GM12878 (cell line): ENCODE measurements around the gene FJX1. TPM values are rescaled to one million over a fixed set of nuclear protein-coding genes. Genes with fewer than 3 reads are reported as not detected.

Source experiments
- ATAC-seq: fragments of 200-7000 bp; cut with Tn5 transposase; 3 replicates; pipeline ENCODE4 v1.9.1; 2020; ENCODE audit warnings: mild to moderate bottlenecking, moderate library complexity
- BruUV-seq: library from RNA; stranded (reverse); fragments of 400-500 nt; replicated peaks from 2 replicates; lab custom pipeline; 2021; lab: Mats Ljungman, UMichigan
- CTCF ChIA-PET: fragments of 300-600 bp; sonication (Branson Sonifier 250); formaldehyde crosslinking; extraction: SDS; loops from one replicate; lab custom pipeline; 2021; ENCODE audit warnings: inconsistent platforms; lab: Yijun Ruan, JAX
- POLR2A ChIA-PET: fragments of 350-600 bp; formaldehyde crosslinking; extraction: SDS; loops from one replicate; lab custom pipeline; 2021; ENCODE audit warnings: inconsistent platforms; lab: Charles Lee
- RAD21 ChIA-PET: fragments of 300-600 bp; sonication (Branson Sonifier 250); formaldehyde crosslinking; loops from one replicate; lab custom pipeline; 2023; ENCODE audit warnings: antibody characterized with exemption; ENCODE audit not compliant: unreplicated experiment; lab: Charles Lee
- SMC1A ChIA-PET: fragments of 300-600 bp; sonication (Branson Sonifier 250); formaldehyde crosslinking; loops from one replicate; lab custom pipeline; 2023; ENCODE audit not compliant: unreplicated experiment, uncharacterized antibody; lab: Charles Lee
- DNase-seq: peaks from one replicate; pipeline ENCODE4 v3.0.0-alpha.2; 2011; ENCODE audit warnings: low read depth, low spot score
- FAIRE-seq: peaks from 3 replicates; lab custom pipeline; 2011; peaks lifted over from hg19 to GRCh38; lab: Jason Lieb, UNC
- H2AFZ ChIP-seq: 2 replicates; pipeline ENCODE4 v1.6.0; 2011; ENCODE audit warnings: low read depth, low read length, control low read depth; ENCODE audit not compliant: control insufficient read depth
- H3K27ac ChIP-seq: 2 replicates; pipeline ENCODE4 v1.5.1; 2011; ENCODE audit warnings: control low read depth; ENCODE audit not compliant: control insufficient read depth, insufficient read depth
- H3K27me3 ChIP-seq, 2 experiments: replicated peaks in 1 of 2; 2 replicates each; pipeline versions ENCODE4 v1.6.0 to v1.6.1; 2011; ENCODE audit warnings: low read length in 1 of 2; ENCODE audit not compliant: control insufficient read depth in 2 of 2, insufficient read depth in 2 of 2
- H3K36me3 ChIP-seq, 2 experiments: 2 replicates each; pipeline ENCODE4 v1.5.1; 2011; ENCODE audit warnings: low read length in 1 of 2; ENCODE audit not compliant: control insufficient read depth in 2 of 2, insufficient read depth in 2 of 2
- H3K4me1 ChIP-seq: 2 replicates; pipeline ENCODE4 v1.6.1; 2011; ENCODE audit warnings: mild to moderate bottlenecking, low read length, moderate library complexity, mixed read lengths; ENCODE audit not compliant: control insufficient read depth, insufficient read depth
- H3K4me2 ChIP-seq: 2 replicates; pipeline ENCODE4 v1.6.0; 2011; ENCODE audit warnings: control low read depth; ENCODE audit not compliant: control insufficient read depth, insufficient read depth
- H3K4me3 ChIP-seq: fragments of 200-600 bp; sonication (generic); 2 replicates; pipeline ENCODE4 v1.5.1; 2016
- H3K79me2 ChIP-seq: 2 replicates; pipeline ENCODE4 v1.6.0; 2011; ENCODE audit warnings: low read length; ENCODE audit not compliant: control insufficient read depth, insufficient read depth
- H3K9ac ChIP-seq: 2 replicates; pipeline ENCODE4 v1.8.0; 2011; ENCODE audit warnings: low read length, control low read depth, mixed read lengths; ENCODE audit not compliant: control insufficient read depth, insufficient read depth
- H3K9me3 ChIP-seq: replicated peaks from 3 replicates; pipeline ENCODE4 v1.5.1; 2011; ENCODE audit warnings: mild to moderate bottlenecking, low read length; ENCODE audit not compliant: control insufficient read depth, insufficient read depth
- H4K20me1 ChIP-seq: 2 replicates; pipeline ENCODE4 v1.6.0; 2011; ENCODE audit not compliant: control insufficient read depth, insufficient read depth
- ASH2L ChIP-seq: fragments of 300-600, 200-600 bp; sonication (generic); IDR thresholded peaks from 2 replicates; pipeline ENCODE4 v1.6.1; 2017; ENCODE audit warnings: low read depth, mild to moderate bottlenecking, borderline replicate concordance
- ATF2 ChIP-seq: IDR thresholded peaks from 2 replicates; pipeline ENCODE4 v1.6.1; 2012; ENCODE audit warnings: low read length, inconsistent platforms
- BACH1 ChIP-seq: fragments of 450-650 bp; IDR thresholded peaks from 2 replicates; pipeline ENCODE4 v1.6.1; 2017; ENCODE audit warnings: mild to moderate bottlenecking, borderline replicate concordance
- BCLAF1 ChIP-seq: fragments of 450-650 bp; IDR thresholded peaks from 2 replicates; pipeline ENCODE4 v1.6.1; 2017; ENCODE audit warnings: antibody characterized with exemption, mild to moderate bottlenecking, moderate library complexity
- CREB1 ChIP-seq: IDR thresholded peaks from 2 replicates; pipeline ENCODE4 v1.6.1; 2012; ENCODE audit warnings: low read depth, mild to moderate bottlenecking, inconsistent platforms
- ESRRA ChIP-seq: IDR thresholded peaks from 2 replicates; pipeline ENCODE4 v1.6.1; 2012; ENCODE audit warnings: mild to moderate bottlenecking, low read length, improper control_type of control experiment
- HDAC2 ChIP-seq: fragments of 200-600 bp; sonication (generic); IDR thresholded peaks from 2 replicates; pipeline ENCODE4 v1.6.1; 2017
- JUNB ChIP-seq: IDR thresholded peaks from 2 replicates; pipeline ENCODE4 v1.6.1; 2016; ENCODE audit warnings: antibody characterized with exemption, mild to moderate bottlenecking
- KAT2A ChIP-seq: conservative IDR thresholded peaks from 2 replicates; pipeline ENCODE4 v1.6.1; 2011; ENCODE audit warnings: low read depth, low read length; ENCODE audit not compliant: control insufficient read depth
- MAX ChIP-seq: IDR thresholded peaks from 2 replicates; pipeline ENCODE4 v1.6.1; 2012; ENCODE audit warnings: low read depth, low read length, improper control_type of control experiment
- NR2C1 ChIP-seq: fragments of 450-650 bp; IDR thresholded peaks from 2 replicates; pipeline ENCODE4 v1.6.1; 2017; ENCODE audit warnings: antibody characterized with exemption, mild to moderate bottlenecking, moderate library complexity
- NR2C2 ChIP-seq: IDR thresholded peaks from 2 replicates; pipeline ENCODE4 v1.6.1; 2011; ENCODE audit warnings: borderline replicate concordance, low read depth; ENCODE audit not compliant: control insufficient read depth, insufficient read length
- PAX5 ChIP-seq: IDR thresholded peaks from 2 replicates; pipeline ENCODE4 v1.6.1; 2011; ENCODE audit warnings: low read depth, low read length, borderline replicate concordance
- PML ChIP-seq: IDR thresholded peaks from 2 replicates; pipeline ENCODE4 v1.6.1; 2012; ENCODE audit warnings: low read length, inconsistent platforms
- SIX5 ChIP-seq: IDR thresholded peaks from 2 replicates; pipeline ENCODE4 v1.6.1; 2011; ENCODE audit warnings: mild to moderate bottlenecking, low read depth, low read length, moderate library complexity; ENCODE audit not compliant: severe bottlenecking
- SUZ12 ChIP-seq: fragments of 200-600 bp; sonication (generic); IDR thresholded peaks from one replicate; pipeline ENCODE4 v1.6.1; 2018; ENCODE audit warnings: antibody characterized with exemption, mild to moderate bottlenecking; ENCODE audit not compliant: unreplicated experiment
- ZBED1 ChIP-seq: IDR thresholded peaks from 2 replicates; pipeline ENCODE4 v1.6.1; 2016; ENCODE audit warnings: borderline replicate concordance
- ZNF592 ChIP-seq: fragments of 450-650 bp; IDR thresholded peaks from 2 replicates; pipeline ENCODE4 v1.6.1; 2017; ENCODE audit warnings: mild to moderate bottlenecking, moderate library complexity
- WGBS: methylation state at CpG from one replicate; pipeline ENCODE4 v1.1.6; 2016; ENCODE audit warnings: low lambda C conversion rate; ENCODE audit not compliant: insufficient replicate concordance, insufficient coverage; ENCODE audit errors: missing lambda C conversion rate; 5-methylcytosine and 5-hydroxymethylcytosine counted together
- in situ Hi-C: fragments of 300-500 bp; cut with MboI; formaldehyde crosslinking; loops from 9 replicates; pipeline ENCODE4 v1.14.3; 2018; ENCODE audit warnings: mixed read lengths
- intact Hi-C: fragments of 100-400 bp; cut with micrococcal nuclease; formaldehyde crosslinking; loops from one replicate; pipeline ENCODE4 v1.14.2; 2022; ENCODE audit not compliant: unreplicated experiment
- polyA plus RNA-seq, 11 experiments: library from polyadenylated mRNA; depleted of rRNA in 4 of 11; unstranded in 6 of 11; stranded (reverse) in 5 of 11; fragments of >200 nt; fragmentation: Nextera tagmentation in 4 of 11; fragmentation: Illumina TruSeq in 1 of 11; extraction: Ambion mirVana in 4 of 11; extraction: Trizol in 1 of 11; gene quantifications; 1 replicate in 1 of 11; 2 replicates in 10 of 11; pipeline versions ENCODE4 v1.2.1 to v1.2.3, GENCODE V29; 2011 to 2016; ENCODE audit warnings: inconsistent platforms in 2 of 11, missing spikeins in 2 of 11, low read depth in 1 of 11
- total RNA-seq, 4 experiments: library from RNA; depleted of rRNA in 3 of 4; stranded (reverse); fragments of >200 nt in 3 of 4; fragmentation: Illumina TruSeq in 1 of 4; extraction: Trizol in 1 of 4; gene quantifications; 2 replicates each; pipeline versions ENCODE4 v1.2.1 to v1.2.3, GENCODE V29; 2013 to 2021

FJX1 gene
- total and polyA plus RNA-seq, 10 of the 15 experiments (the other 5 are each of a cell fraction or from before 2014, with no cell fraction given) = 1.7 to 26.1 (median 10.0) TPM

- H3K79me2 ChIP-seq = no peaks in the 10 kb centered on the region
- no peak overlapping the region for H3K27ac ChIP-seq
- H3K9ac ChIP-seq = no peak overlapping the region
- intact Hi-C loops (no loop called here), in situ Hi-C loops (no loop called here)
- no TSS peak for BruUV-seq
- FAIRE-seq = no peak
- H3K27me3 ChIP-seq = peaks cover 0 to 5% of the 10 kb centered on the region in 2 experiments; a peak in 1 of 4 replicates
- no peaks in the 10 kb centered on the region for H3K36me3 ChIP-seq
- no peak overlapping the region for H2AFZ ChIP-seq
- no peak overlapping the region for H3K4me2 ChIP-seq
- no peak for ATAC-seq
- RAD21 ChIA-PET = interaction anchor here (1.0 kb wide), 1 partner anchor 502 kb away, joined by 3 read pairs; no protein-coding TSS in a partner anchor
- CTCF ChIA-PET = interaction anchor here (0.9 to 1.2 kb wide), 2 partner anchors 10 to 193 kb away, joined by 4 to 5 read pairs; no protein-coding TSS in a partner anchor
- POLR2A ChIA-PET = no interaction called here
- H3K9me3 ChIP-seq = no peaks in the 10 kb centered on the region
- H3K4me3 ChIP-seq = no peak overlapping the region
- no peak for DNase-seq
- 49% methylated on average over 4 of the region's 4 CpGs for WGBS
- no peaks in the 10 kb centered on the region for H3K4me1 ChIP-seq
- H4K20me1 ChIP-seq = no peaks in the 10 kb centered on the region
- SMC1A ChIA-PET = interaction anchor here (1.2 kb wide), 1 partner anchor 192 kb away, joined by 4 read pairs; no protein-coding TSS in a partner anchor
- TF ChIP-seq CREB1 (no peak), SIX5 (no peak), JUNB (no peak), ATF2 (no peak), BCLAF1 (no peak), PML (no peak), NR2C1 (no peak), SUZ12 (no peak), ESRRA (no peak), MAX (no peak), BACH1 (no peak), NR2C2 (no peak), ZBED1 (no peak), ZNF592 (no peak), KAT2A (no peak), HDAC2 (no peak), PAX5 (no peak), ASH2L (no peak)
Observed at GRCh38 chr11:35629511-35629910, 11.3 kb downstream of the FJX1 start.
